ENCODE results near the gene GFRA3.

DNA sequence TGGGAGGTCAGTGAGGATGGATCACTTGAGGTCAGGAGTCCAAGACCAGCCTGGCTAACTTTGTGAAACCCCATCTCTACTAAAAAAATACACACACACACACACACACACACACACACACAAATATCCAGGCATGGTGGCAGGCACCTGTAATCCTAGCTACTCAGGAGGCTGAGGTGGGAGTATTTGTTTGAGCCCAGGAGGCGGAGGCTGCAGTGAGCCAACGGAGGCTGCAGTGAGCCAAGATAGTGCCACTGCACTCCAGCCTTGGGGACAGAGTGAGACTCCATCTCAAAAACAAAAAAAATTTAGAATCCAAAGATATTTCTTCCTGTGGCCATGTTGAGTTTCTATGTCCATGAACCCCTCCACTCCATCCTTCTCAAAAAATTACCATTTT, 39.8 kb downstream of the GFRA3 start:
- TF ChIP-seq, protein P1, sequence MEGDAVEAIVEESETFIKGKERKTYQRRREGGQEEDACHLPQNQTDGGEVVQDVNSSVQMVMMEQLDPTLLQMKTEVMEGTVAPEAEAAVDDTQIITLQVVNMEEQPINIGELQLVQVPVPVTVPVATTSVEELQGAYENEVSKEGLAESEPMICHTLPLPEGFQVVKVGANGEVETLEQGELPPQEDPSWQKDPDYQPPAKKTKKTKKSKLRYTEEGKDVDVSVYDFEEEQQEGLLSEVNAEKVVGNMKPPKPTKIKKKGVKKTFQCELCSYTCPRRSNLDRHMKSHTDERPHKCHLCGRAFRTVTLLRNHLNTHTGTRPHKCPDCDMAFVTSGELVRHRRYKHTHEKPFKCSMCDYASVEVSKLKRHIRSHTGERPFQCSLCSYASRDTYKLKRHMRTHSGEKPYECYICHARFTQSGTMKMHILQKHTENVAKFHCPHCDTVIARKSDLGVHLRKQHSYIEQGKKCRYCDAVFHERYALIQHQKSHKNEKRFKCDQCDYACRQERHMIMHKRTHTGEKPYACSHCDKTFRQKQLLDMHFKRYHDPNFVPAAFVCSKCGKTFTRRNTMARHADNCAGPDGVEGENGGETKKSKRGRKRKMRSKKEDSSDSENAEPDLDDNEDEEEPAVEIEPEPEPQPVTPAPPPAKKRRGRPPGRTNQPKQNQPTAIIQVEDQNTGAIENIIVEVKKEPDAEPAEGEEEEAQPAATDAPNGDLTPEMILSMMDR (conservative IDR thresholded peaks at IDR 0.05 in 1 of 2, IDR thresholded peaks at IDR 0.05 in 1 of 2; ENCODE audit: extremely low read depth in 1 of 2, insufficient read depth in 1 of 2, low read depth in 1 of 2, low read length in 2 of 2): no peak
- no peak for TF ChIP-seq EZH2 (IDR thresholded peaks at IDR 0.05; ENCODE audit: borderline replicate concordance, low read length)

Measured in mammary epithelial cell (primary cell).